Stomach (tissue), 9 donors: ENCODE data around the gene TREX2. TPM values are rescaled to one million over a fixed set of nuclear protein-coding genes. Genes with fewer than 3 reads are reported as not detected.
A peak's percentile ranks its signal among the peaks of the same experiment; 100 is the strongest.

Experiments
- DNase-seq, 2 donors: peaks; one replicate each; pipeline versions ENCODE4 v3.0.0 to v3.0.0-alpha.2; 2013 to 2019
- H3K27ac ChIP-seq, 5 donors: fragments of 200-600 bp in 4 of 5; sonication (generic) in 4 of 5; one replicate each; pipeline ENCODE4 v1.5.1; 2013 to 2019; ENCODE audit warnings: mild to moderate bottlenecking in 1 of 5, moderate library complexity in 1 of 5
- H3K27me3 ChIP-seq, 3 donors: fragments of 200-600 bp; sonication (generic); one replicate each; pipeline ENCODE4 v1.5.1; 2017 to 2019; ENCODE audit warnings: mixed run types in 1 of 3
- H3K36me3 ChIP-seq, 4 donors: fragments of 200-600 bp; sonication (generic); 1 replicate in 3 of 4; 2 replicates in 1 of 4; pipeline ENCODE4 v1.5.1; 2016 to 2019
- H3K4me1 ChIP-seq, 4 donors: fragments of 200-600 bp; sonication (generic); one replicate each; pipeline ENCODE4 v1.5.1; 2016 to 2019
- H3K4me3 ChIP-seq, 4 donors: fragments of 200-600 bp; sonication (generic) in 3 of 4; one replicate each; pipeline ENCODE4 v1.5.1; 2016 to 2019; ENCODE audit warnings: mild to moderate bottlenecking in 1 of 4
- H3K9me3 ChIP-seq, 4 donors: fragments of 200-600 bp; sonication (generic); one replicate each; pipeline ENCODE4 v1.5.1; 2016 to 2019
- EP300 ChIP-seq: sonication (generic); formaldehyde crosslinking; IDR thresholded peaks from one replicate; pipeline ENCODE4 v1.6.1; 2017; ENCODE audit warnings: antibody characterized with exemption
- POLR2A ChIP-seq, 4 donors: fragments of 450-650 bp; IDR thresholded peaks; one replicate each; pipeline ENCODE4 v1.6.1; 2016; ENCODE audit warnings: antibody characterized with exemption in 4 of 4, control low read depth in 2 of 4, mild to moderate bottlenecking in 1 of 4, moderate library complexity in 1 of 4
- POLR2AphosphoS5 ChIP-seq, 3 donors: sonication (generic); formaldehyde crosslinking; IDR thresholded peaks; one replicate each; pipeline ENCODE4 v1.6.1; 2016; ENCODE audit warnings: antibody characterized with exemption in 3 of 3
- WGBS, 5 donors: extraction: QIAGEN DNeasy Blood & Tissue Kit in 3 of 5; methylation state at CpG; one replicate each; pipeline versions ENCODE4 v1.1.5 to v1.1.7; 2013 to 2018; 5-methylcytosine and 5-hydroxymethylcytosine counted together
- intact Hi-C: fragments of 100-400 bp; cut with DNase I; formaldehyde crosslinking; loops from one replicate; pipeline ENCODE4 v1.15.1; 2023; ENCODE audit warnings: low total_unique reads
- polyA plus RNA-seq, 3 donors: library from polyadenylated mRNA; stranded (reverse); fragments of 200-250 nt; gene quantifications; one replicate each; pipeline ENCODE4 v1.2.3, GENCODE V29; 2013
- total RNA-seq, 5 donors: library from RNA; depleted of rRNA; stranded (reverse); fragments of >200 nt; gene quantifications; one replicate each; pipeline versions ENCODE4 v1.1.0 to v1.2.3, GENCODE V29; 2014 to 2016
- TF ChIP-seq, protein P1 (sequence below), 7 experiments: fragments of 450-650 bp in 4 of 7; fragments of 200-600 bp in 3 of 7; sonication (generic) in 3 of 7; IDR thresholded peaks; one replicate each; pipeline ENCODE4 v1.5.1; 2016 to 2019; ENCODE audit warnings: antibody characterized with exemption in 7 of 7, control low read depth in 2 of 7, mild to moderate bottlenecking in 1 of 7
- donor health status: healthy with polysubstance abuse.
- donor health status: Bipolar disorder and iron deficiency.
- donor health status: healthy.

The TREX2 gene
- total and polyA plus RNA-seq, 8 donors: 0.62 to 13.3 (median 2.2) TPM; not detected in 3

DNA sequence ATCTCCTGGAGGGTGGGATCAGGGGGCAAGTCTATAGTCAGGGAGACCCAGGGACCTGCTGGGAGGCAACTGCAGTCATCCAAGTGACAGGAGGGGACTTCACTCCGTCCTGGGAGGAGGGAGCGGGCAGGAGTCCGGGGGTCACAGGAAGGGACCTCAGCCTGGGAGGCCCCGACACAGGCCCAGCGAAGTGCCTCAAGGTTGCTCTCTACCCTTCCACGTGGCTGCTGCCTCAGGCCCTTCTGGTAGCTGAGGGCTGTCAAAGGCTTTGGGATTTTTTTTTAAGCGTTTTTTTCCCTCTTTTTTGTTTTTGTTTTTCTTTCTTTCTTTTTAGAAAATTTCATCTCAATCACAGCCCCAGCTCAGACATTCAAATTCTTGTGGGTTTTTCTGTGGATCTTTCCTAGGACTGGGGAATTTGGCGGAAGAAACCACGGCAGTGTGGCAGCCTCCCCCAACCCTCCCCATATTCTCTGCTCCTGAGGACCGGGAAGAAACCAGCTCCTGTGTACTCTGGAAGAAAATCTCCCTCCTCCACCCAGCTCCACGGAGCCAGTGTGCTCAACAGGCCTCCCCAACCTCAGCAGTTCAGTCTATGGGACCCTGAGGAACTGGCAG lies 25.9 kb upstream of the TREX2 start:
- H3K4me1 ChIP-seq: peaks cover 0 to 32% (median 18%) of the 10 kb centered on the region in 4 donors
- no peaks in the 10 kb centered on the region for H3K9me3 ChIP-seq
- intact Hi-C loops: no loop called here
- peaks cover 0 to 10% (median 3%) of the 10 kb centered on the region in 4 donors for H3K36me3 ChIP-seq
- DNase-seq: no peak
- H3K4me3 ChIP-seq: no peak overlapping the region
- 61 to 71% (median 66%) methylated on average over 5 to 11 of the region's 11 CpGs for WGBS, 5 donors
- TF ChIP-seq EP300 (no peak), POLR2A (IDR thresholded peaks at IDR 0.05) (no peak), POLR2AphosphoS5 (IDR thresholded peaks at IDR 0.05) (no peak)
- TF ChIP-seq, protein P1, sequence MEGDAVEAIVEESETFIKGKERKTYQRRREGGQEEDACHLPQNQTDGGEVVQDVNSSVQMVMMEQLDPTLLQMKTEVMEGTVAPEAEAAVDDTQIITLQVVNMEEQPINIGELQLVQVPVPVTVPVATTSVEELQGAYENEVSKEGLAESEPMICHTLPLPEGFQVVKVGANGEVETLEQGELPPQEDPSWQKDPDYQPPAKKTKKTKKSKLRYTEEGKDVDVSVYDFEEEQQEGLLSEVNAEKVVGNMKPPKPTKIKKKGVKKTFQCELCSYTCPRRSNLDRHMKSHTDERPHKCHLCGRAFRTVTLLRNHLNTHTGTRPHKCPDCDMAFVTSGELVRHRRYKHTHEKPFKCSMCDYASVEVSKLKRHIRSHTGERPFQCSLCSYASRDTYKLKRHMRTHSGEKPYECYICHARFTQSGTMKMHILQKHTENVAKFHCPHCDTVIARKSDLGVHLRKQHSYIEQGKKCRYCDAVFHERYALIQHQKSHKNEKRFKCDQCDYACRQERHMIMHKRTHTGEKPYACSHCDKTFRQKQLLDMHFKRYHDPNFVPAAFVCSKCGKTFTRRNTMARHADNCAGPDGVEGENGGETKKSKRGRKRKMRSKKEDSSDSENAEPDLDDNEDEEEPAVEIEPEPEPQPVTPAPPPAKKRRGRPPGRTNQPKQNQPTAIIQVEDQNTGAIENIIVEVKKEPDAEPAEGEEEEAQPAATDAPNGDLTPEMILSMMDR (IDR thresholded peaks at IDR 0.05): no peak
- peak overlapping the region in 2 of 5 donors; percentile 69 to 82 for H3K27ac ChIP-seq
- H3K27me3 ChIP-seq: peaks cover 0 to under 1% (median 0%) of the 10 kb centered on the region in 3 donors

GRCh38 chrX:153470411-153471363 lies 24.8 kb upstream of the TREX2 start, which contains the start of gene HAUS7:
HAUS7 (minus strand) TSS chrX:153470576; CDS start chrX:153470557, 19 bp downstream.
- intact Hi-C loops: no loop called here
- 9 to 97% (median 30%) methylated on average over 4 to 65 of the region's 70 CpGs for WGBS, 5 donors
- Histone ChIP-seq H3K27me3 (no peaks in the 10 kb centered on the region), H3K27ac (peak within 1 kb of the TSS; percentile 70 to 89 (median 77)), H3K4me1 (peaks cover 0 to 31% (median 18%) of the 10 kb centered on the region in 4 donors), H3K36me3 (peaks cover 0 to 10% (median 3%) of the 10 kb centered on the region in 4 donors), H3K9me3 (no peaks in the 10 kb centered on the region), H3K4me3 (peak within 1 kb of the TSS; percentile 61 to 81 (median 66))
- TF ChIP-seq POLR2AphosphoS5 (IDR thresholded peaks at IDR 0.05) (peak in 2 of 3 donors; percentile 46 to 52), POLR2A (IDR thresholded peaks at IDR 0.05) (no peak)
- TF ChIP-seq, protein P1 (IDR thresholded peaks at IDR 0.05): peak in 5 of 7 experiments; percentile 42 to 78 (median 63)
- peak; percentile 86 to 97 for DNase-seq

DNA sequence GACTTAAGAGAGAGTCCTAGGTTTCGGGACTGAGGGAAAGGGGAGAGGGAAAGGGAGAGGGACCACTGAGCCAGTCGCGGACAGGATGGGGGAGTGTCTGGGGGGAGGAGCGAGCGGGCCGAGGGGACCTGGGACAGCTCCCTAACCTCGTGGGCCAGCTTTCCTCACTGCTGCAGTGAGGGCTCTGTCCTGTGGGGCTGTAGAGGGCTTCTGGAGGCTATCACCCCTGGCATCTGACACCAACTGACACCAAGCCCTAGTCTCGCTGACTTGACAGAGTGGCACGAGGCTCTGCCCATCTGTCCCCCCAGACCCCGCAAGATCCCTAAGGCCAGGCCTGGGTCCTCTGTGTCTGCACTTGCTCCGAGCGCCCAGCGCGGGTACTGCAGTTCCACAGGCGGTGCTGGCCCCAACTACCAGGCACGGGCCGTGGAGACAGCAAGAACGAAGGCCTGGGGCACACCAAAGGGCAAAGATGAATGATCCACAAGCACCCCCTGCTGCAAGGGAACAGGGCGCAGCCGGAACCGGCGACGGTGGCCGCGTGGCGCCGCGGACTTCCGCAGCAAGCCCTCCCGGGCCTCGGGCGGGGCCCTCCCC lies 24.1 kb upstream of the TREX2 start:
- Histone ChIP-seq H3K4me1 (peaks cover 0 to 23% (median 13%) of the 10 kb centered on the region in 4 donors), H3K36me3 (peaks cover 0 to 10% (median 3%) of the 10 kb centered on the region in 4 donors), H3K27me3 (no peaks in the 10 kb centered on the region), H3K27ac (peak overlapping the region; percentile 70 to 89 (median 77)), H3K4me3 (peak overlapping the region; percentile 61 to 81 (median 66)), H3K9me3 (no peaks in the 10 kb centered on the region)
- no peak for TF ChIP-seq POLR2AphosphoS5 (IDR thresholded peaks at IDR 0.05)
- TF ChIP-seq, protein P1 (IDR thresholded peaks at IDR 0.05): no peak
- no peak for TF ChIP-seq POLR2A (IDR thresholded peaks at IDR 0.05)
- no peak for TF ChIP-seq EP300
- WGBS, 5 donors: 0 to 28% (median 3%) methylated on average over 7 to 32 of the region's 32 CpGs
- intact Hi-C loops: no loop called here
- no peak for DNase-seq
